HCT116 (cell line): Measurements from ENCODE around the gene CDK5RAP1. TPM values are rescaled to one million over a fixed set of nuclear protein-coding genes. Genes with fewer than 3 reads are reported as not detected.

Experiments
- ATAC-seq: fragments of 200-7000 bp; cut with Tn5 transposase; 2 replicates; pipeline ENCODE4 v1.9.1; 2020; ENCODE audit warnings: mild to moderate bottlenecking, moderate library complexity
- BruUV-seq: library from RNA; stranded (reverse); fragments of 400-500 nt; replicated peaks from 2 replicates; lab custom pipeline; 2021; lab: Mats Ljungman, UMichigan
- CTCF ChIA-PET: fragments of 300-600 bp; sonication (Branson Sonifier 250); formaldehyde crosslinking; loops from one replicate; lab custom pipeline; 2021; ENCODE audit warnings: antibody characterized with exemption; lab: Charles Lee
- POLR2A ChIA-PET: fragments of 300-600, 350-600 bp; sonication (Branson Sonifier 250); formaldehyde crosslinking; loops from one replicate; lab custom pipeline; 2021; ENCODE audit warnings: antibody characterized with exemption; lab: Charles Lee
- RAD21 ChIA-PET, 2 experiments: fragments of 300-600 bp; sonication (Branson Sonifier 250); formaldehyde crosslinking; loops; one replicate each; lab custom pipeline; 2023; ENCODE audit warnings: low total read pairs in 2 of 2; ENCODE audit not compliant: uncharacterized antibody in 2 of 2, unreplicated experiment in 2 of 2, low non-redundant PET in 1 of 2; lab: Charles Lee
- DNase-seq: peaks from one replicate; pipeline ENCODE4 v3.0.0-alpha.2; 2010; ENCODE audit warnings: low read depth, low spot score
- H2AFZ ChIP-seq: fragments of 200-600 bp; shearing (Covaris generic), sonication (generic); 2 replicates; pipeline ENCODE4 v1.6.1; 2017; ENCODE audit warnings: low read depth, mixed run types, mixed read lengths, antibody characterized with exemption, low read length; ENCODE audit not compliant: poor library complexity, severe bottlenecking
- H3K27ac ChIP-seq: 2 replicates; pipeline ENCODE4 v1.5.1; 2012; ENCODE audit warnings: low read depth, low read length
- H3K27me3 ChIP-seq: fragments of 200-600 bp; sonication (generic); 2 replicates; pipeline ENCODE4 v1.6.1; 2016; ENCODE audit warnings: mixed run types, low read length, mixed read lengths; ENCODE audit not compliant: insufficient read depth
- H3K36me3 ChIP-seq, 2 experiments: fragments of 200-500 bp in 1 of 2; fragments of 200-600 bp in 1 of 2; sonication (Bioruptor generic) in 1 of 2; sonication (generic) in 1 of 2; 2 replicates each; pipeline versions ENCODE4 v1.5.1 to v1.6.1; 2014 to 2016; ENCODE audit warnings: low read length in 2 of 2, inconsistent platforms in 1 of 2, mixed read lengths in 1 of 2, mixed run types in 1 of 2; ENCODE audit not compliant: insufficient read depth in 2 of 2, control insufficient read depth in 1 of 2
- H3K4me1 ChIP-seq, 2 experiments: fragments of 200-600 bp in 1 of 2; sonication (generic) in 1 of 2; 2 replicates each; pipeline versions ENCODE4 v1.5.1 to v1.6.1; 2012 to 2017; ENCODE audit warnings: low read length in 2 of 2, inconsistent platforms in 1 of 2, mild to moderate bottlenecking in 1 of 2, mixed read lengths in 1 of 2, mixed run types in 1 of 2, moderate library complexity in 1 of 2; ENCODE audit not compliant: insufficient read depth in 2 of 2, control insufficient read depth in 1 of 2
- H3K4me2 ChIP-seq: fragments of 200-600 bp; sonication (generic); 2 replicates; pipeline ENCODE4 v1.6.1; 2017; ENCODE audit warnings: mixed run types, low read length, mixed read lengths
- H3K4me3 ChIP-seq, 2 experiments: fragments of 200-600 bp in 1 of 2; sonication (generic) in 1 of 2; replicated peaks in 1 of 2; 2 replicates each; pipeline ENCODE4 v1.5.1; 2011 to 2016; ENCODE audit warnings: low read length in 2 of 2, control low read depth in 1 of 2, low read depth in 1 of 2, mild to moderate bottlenecking in 1 of 2, mixed read lengths in 1 of 2, mixed run types in 1 of 2
- H3K79me2 ChIP-seq: fragments of 200-600 bp; sonication (generic); 2 replicates; pipeline ENCODE4 v1.6.1; 2017; ENCODE audit warnings: mild to moderate bottlenecking, mixed run types, low read length, moderate library complexity, mixed read lengths; ENCODE audit not compliant: insufficient read depth
- H3K9ac ChIP-seq: fragments of 200-600 bp; sonication (generic); 2 replicates; pipeline ENCODE4 v1.6.1; 2016; ENCODE audit warnings: low read length, mixed read lengths
- H3K9me2 ChIP-seq: fragments of 200-600 bp; sonication (generic), shearing (Covaris generic); 2 replicates; pipeline ENCODE4 v1.6.1; 2017; ENCODE audit warnings: mixed run types, mild to moderate bottlenecking, moderate library complexity; ENCODE audit not compliant: insufficient read depth
- H3K9me3 ChIP-seq, 2 experiments: fragments of 200-500 bp in 1 of 2; fragments of 200-600 bp in 1 of 2; sonication (Bioruptor generic) in 1 of 2; sonication (generic) in 1 of 2; 2 replicates each; pipeline ENCODE4 v1.6.1; 2014 to 2017; ENCODE audit warnings: low read length in 2 of 2, mixed read lengths in 2 of 2, inconsistent platforms in 1 of 2, low read depth in 1 of 2, mild to moderate bottlenecking in 1 of 2, mixed run types in 1 of 2, moderate library complexity in 1 of 2; ENCODE audit not compliant: control insufficient read depth in 1 of 2, insufficient read depth in 1 of 2
- H4K20me1 ChIP-seq: fragments of 200-600 bp; sonication (generic), shearing (Covaris generic); 2 replicates; pipeline ENCODE4 v1.6.1; 2017; ENCODE audit warnings: mixed run types, mild to moderate bottlenecking, moderate library complexity; ENCODE audit not compliant: insufficient read depth
- ATF3 ChIP-seq: IDR thresholded peaks from 2 replicates; pipeline ENCODE4 v1.6.1; 2012
- CBX3 ChIP-seq: IDR thresholded peaks from 2 replicates; pipeline ENCODE4 v1.6.1; 2012; ENCODE audit warnings: low read depth
- CEBPB ChIP-seq: IDR thresholded peaks from 2 replicates; pipeline ENCODE4 v1.6.1; 2012; ENCODE audit warnings: low read depth
- EGR1 ChIP-seq: IDR thresholded peaks from 2 replicates; pipeline ENCODE4 v1.6.1; 2012; ENCODE audit warnings: low read depth
- EZH2 ChIP-seq: fragments of 200-600 bp; sonication (generic); IDR thresholded peaks from 2 replicates; pipeline ENCODE4 v1.6.1; 2017; ENCODE audit warnings: antibody characterized with exemption, mixed run types
- FOSL1 ChIP-seq: IDR thresholded peaks from 2 replicates; pipeline ENCODE4 v1.6.1; 2012; ENCODE audit warnings: low read depth
- POLR2A ChIP-seq: IDR thresholded peaks from 2 replicates; pipeline ENCODE4 v1.7.0; 2011; ENCODE audit warnings: borderline replicate concordance; ENCODE audit not compliant: insufficient read depth, insufficient read length; ENCODE audit errors: extremely low read depth
- SP1 ChIP-seq: IDR thresholded peaks from 2 replicates; pipeline ENCODE4 v1.6.1; 2012; ENCODE audit warnings: low read depth
- SRF ChIP-seq: IDR thresholded peaks from 2 replicates; pipeline ENCODE4 v1.6.1; 2012; ENCODE audit warnings: low read depth
- YY1 ChIP-seq: IDR thresholded peaks from 2 replicates; pipeline ENCODE4 v1.6.1; 2011; ENCODE audit warnings: low read length, low read depth, moderate library complexity, mild to moderate bottlenecking; ENCODE audit not compliant: insufficient replicate concordance; ENCODE audit errors: extremely low read depth
- ZBTB33 ChIP-seq: IDR thresholded peaks from 2 replicates; pipeline ENCODE4 v1.6.1; 2011; ENCODE audit warnings: mild to moderate bottlenecking, low read length, moderate library complexity; ENCODE audit not compliant: insufficient replicate concordance; ENCODE audit errors: extremely low read depth
- ZFX ChIP-seq: fragments of 450-650 bp; IDR thresholded peaks from 2 replicates; pipeline ENCODE4 v1.6.1; 2017
- ZNF274 ChIP-seq: fragments of 200-500 bp; sonication (Bioruptor generic); IDR thresholded peaks from 2 replicates; pipeline ENCODE4 v1.6.1; 2014; ENCODE audit warnings: mild to moderate bottlenecking, low read depth, low read length, inconsistent platforms
- intact Hi-C: fragments of 100-400 bp; cut with micrococcal nuclease; formaldehyde crosslinking; loops from 2 replicates; pipeline ENCODE4 v1.10.0; 2022
- total RNA-seq: library from RNA; stranded (reverse); gene quantifications from one replicate; pipeline ENCODE4 v1.2.1, GENCODE V29; 2021; ENCODE audit not compliant: unreplicated experiment
- TF ChIP-seq, protein P1 (sequence below), 3 experiments: fragments of 200-600 bp in 1 of 3; sonication (generic) in 1 of 3; IDR thresholded peaks in 2 of 3; conservative IDR thresholded peaks in 1 of 3; 2 replicates each; pipeline ENCODE4 v1.5.1; 2012 to 2017; ENCODE audit warnings: low read depth in 2 of 3, low read length in 2 of 3, antibody characterized with exemption in 1 of 3, borderline replicate concordance in 1 of 3, control low read depth in 1 of 3, mild to moderate bottlenecking in 1 of 3, mixed read lengths in 1 of 3, mixed run types in 1 of 3, moderate library complexity in 1 of 3; ENCODE audit not compliant: insufficient read depth in 1 of 3
- TF ChIP-seq, protein P2 (sequence below): IDR thresholded peaks from 2 replicates; pipeline ENCODE4 v1.6.1; 2012; ENCODE audit warnings: low read depth
- TF ChIP-seq, protein P3 (sequence below): IDR thresholded peaks from 2 replicates; pipeline ENCODE4 v1.6.1; 2012

Gene CDK5RAP1
- total RNA-seq, 1 experiment from 2014 or later = 41.4 TPM

DNA sequence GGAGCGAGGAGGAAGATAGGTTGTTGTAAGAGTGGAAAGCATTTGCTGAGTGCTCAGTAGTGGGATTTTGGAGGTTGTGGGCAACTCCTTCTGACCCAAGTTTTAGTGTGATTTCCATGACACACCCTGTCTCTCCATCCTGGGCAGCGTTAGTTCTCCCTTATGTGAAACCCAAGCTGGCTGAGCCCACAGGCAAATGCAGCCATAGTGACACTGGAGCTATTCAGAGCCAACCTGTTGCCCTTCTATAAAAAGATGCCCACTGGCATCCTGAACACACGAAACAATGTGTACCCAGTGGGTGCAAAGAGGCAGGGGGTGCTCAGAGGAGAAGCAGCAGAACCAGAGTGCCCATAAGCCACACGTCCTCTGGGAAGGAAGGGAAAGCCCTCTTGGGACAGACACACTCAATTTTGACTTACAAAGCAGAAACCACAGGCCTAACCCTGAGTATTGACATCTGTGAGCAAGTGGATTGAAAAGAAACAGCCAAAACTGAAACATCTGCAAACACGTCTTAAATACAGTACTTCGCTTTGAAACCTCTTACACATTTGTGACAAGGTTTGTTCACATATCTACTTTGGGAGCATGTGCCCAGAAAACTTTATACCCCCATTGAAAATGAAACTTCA lies 63.7 kb downstream of the CDK5RAP1 start (continued):
- TF ChIP-seq FOSL1 = no peak
- TF ChIP-seq, all 23 proteins: peak for 0

DNA sequence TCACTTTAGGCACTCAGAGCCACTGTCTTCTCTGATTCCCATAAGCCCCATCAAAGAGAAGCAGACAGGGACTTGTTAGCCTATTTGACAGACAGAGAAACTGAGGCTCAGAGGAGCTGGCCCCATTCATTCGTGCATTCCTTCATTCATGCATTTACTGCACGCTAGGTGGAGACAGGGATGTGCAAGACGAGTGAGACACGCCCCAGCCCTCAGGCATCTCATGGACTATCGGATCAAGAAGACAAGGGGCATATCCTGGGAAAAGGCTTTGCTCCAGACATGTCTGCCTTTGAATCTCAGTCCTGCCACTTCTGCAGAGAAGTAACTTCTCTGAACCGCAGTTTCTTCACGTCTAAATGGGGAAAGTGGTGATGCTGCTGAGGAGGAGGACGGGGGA lies 64.2 kb downstream of the CDK5RAP1 start:
- no peaks in the 10 kb centered on the region for H3K4me1 ChIP-seq
- no peak overlapping the region for H3K27ac ChIP-seq
- no peak overlapping the region for H3K4me2 ChIP-seq
- H4K20me1 ChIP-seq = no peaks in the 10 kb centered on the region
- no peaks in the 10 kb centered on the region for H3K9me2 ChIP-seq
- POLR2A ChIA-PET = no interaction called here
- no TSS peak for BruUV-seq
- ATAC-seq = no peak
- H3K9ac ChIP-seq = no peak overlapping the region
- no peaks in the 10 kb centered on the region for H3K9me3 ChIP-seq
- no peak for DNase-seq
- intact Hi-C loops = no loop called here
- TF ChIP-seq EGR1 (no peak), SP1 (no peak), POLR2A (no peak), CBX3 (no peak), ZFX (no peak), ZNF274 (no peak), ATF3 (no peak), FOSL1 (no peak), SRF (no peak), CEBPB (no peak), ZBTB33 (no peak), EZH2 (no peak), YY1 (no peak)
- TF ChIP-seq, protein P1, sequence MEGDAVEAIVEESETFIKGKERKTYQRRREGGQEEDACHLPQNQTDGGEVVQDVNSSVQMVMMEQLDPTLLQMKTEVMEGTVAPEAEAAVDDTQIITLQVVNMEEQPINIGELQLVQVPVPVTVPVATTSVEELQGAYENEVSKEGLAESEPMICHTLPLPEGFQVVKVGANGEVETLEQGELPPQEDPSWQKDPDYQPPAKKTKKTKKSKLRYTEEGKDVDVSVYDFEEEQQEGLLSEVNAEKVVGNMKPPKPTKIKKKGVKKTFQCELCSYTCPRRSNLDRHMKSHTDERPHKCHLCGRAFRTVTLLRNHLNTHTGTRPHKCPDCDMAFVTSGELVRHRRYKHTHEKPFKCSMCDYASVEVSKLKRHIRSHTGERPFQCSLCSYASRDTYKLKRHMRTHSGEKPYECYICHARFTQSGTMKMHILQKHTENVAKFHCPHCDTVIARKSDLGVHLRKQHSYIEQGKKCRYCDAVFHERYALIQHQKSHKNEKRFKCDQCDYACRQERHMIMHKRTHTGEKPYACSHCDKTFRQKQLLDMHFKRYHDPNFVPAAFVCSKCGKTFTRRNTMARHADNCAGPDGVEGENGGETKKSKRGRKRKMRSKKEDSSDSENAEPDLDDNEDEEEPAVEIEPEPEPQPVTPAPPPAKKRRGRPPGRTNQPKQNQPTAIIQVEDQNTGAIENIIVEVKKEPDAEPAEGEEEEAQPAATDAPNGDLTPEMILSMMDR (IDR thresholded peaks at IDR 0.05 in 2 of 3, conservative IDR thresholded peaks at IDR 0.05 in 1 of 3; ENCODE audit: borderline replicate concordance in 1 of 3, insufficient read depth in 1 of 3, low read depth in 2 of 3, low read length in 2 of 3) = no peak
- TF ChIP-seq, protein P2, sequence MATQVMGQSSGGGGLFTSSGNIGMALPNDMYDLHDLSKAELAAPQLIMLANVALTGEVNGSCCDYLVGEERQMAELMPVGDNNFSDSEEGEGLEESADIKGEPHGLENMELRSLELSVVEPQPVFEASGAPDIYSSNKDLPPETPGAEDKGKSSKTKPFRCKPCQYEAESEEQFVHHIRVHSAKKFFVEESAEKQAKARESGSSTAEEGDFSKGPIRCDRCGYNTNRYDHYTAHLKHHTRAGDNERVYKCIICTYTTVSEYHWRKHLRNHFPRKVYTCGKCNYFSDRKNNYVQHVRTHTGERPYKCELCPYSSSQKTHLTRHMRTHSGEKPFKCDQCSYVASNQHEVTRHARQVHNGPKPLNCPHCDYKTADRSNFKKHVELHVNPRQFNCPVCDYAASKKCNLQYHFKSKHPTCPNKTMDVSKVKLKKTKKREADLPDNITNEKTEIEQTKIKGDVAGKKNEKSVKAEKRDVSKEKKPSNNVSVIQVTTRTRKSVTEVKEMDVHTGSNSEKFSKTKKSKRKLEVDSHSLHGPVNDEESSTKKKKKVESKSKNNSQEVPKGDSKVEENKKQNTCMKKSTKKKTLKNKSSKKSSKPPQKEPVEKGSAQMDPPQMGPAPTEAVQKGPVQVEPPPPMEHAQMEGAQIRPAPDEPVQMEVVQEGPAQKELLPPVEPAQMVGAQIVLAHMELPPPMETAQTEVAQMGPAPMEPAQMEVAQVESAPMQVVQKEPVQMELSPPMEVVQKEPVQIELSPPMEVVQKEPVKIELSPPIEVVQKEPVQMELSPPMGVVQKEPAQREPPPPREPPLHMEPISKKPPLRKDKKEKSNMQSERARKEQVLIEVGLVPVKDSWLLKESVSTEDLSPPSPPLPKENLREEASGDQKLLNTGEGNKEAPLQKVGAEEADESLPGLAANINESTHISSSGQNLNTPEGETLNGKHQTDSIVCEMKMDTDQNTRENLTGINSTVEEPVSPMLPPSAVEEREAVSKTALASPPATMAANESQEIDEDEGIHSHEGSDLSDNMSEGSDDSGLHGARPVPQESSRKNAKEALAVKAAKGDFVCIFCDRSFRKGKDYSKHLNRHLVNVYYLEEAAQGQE = no peak
- TF ChIP-seq, protein P3, sequence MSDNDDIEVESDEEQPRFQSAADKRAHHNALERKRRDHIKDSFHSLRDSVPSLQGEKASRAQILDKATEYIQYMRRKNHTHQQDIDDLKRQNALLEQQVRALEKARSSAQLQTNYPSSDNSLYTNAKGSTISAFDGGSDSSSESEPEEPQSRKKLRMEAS = no peak
- TF ChIP-seq, all 23 proteins: peak for 0
- Histone ChIP-seq H3K27me3 (no peaks in the 10 kb centered on the region), H3K36me3 (no peaks in the 10 kb centered on the region), H3K79me2 (no peaks in the 10 kb centered on the region), H3K4me3 (no peak overlapping the region), H2AFZ (no peak overlapping the region)
- CTCF ChIA-PET = no interaction called here
- RAD21 ChIA-PET = no interaction called here
